ENCODE results near the gene TMEM116. TPM values are rescaled to one million over a fixed set of nuclear protein-coding genes. Genes with fewer than 3 reads are reported as not detected.

TMEM116 gene
- total RNA-seq (2022; extraction: Qiagen RNA extraction; ENCODE audit: low read depth), result 6.0 to 7.5 TPM (median 6.8 TPM) in 5 replicates

GRCh38 chr12:112012775-112013600 lies at the start of gene TMEM116, which contains the start of gene ERP29:
Gene TMEM116 (minus strand): TSS chr12:112013165. CDS start chr12:112005270, 7,895 bp downstream.
Gene ERP29 (plus strand): TSS chr12:112013426. CDS start chr12:112013466, 40 bp downstream.

Other genes with a start within 250 kb of the TMEM116 start
- gene ALDH2, start 246.2 kb downstream of the TMEM116 start, total RNA-seq (2022; extraction: Qiagen RNA extraction; ENCODE audit: low read depth), result 62.6 to 97.6 TPM (median 86.6 TPM) in 5 replicates
- 50.0 to 61.6 TPM (median 56.9 TPM) in 5 replicates for gene MAPKAPK5, start 170.9 kb downstream of the TMEM116 start, total RNA-seq (2022; extraction: Qiagen RNA extraction; ENCODE audit: low read depth)
- gene ERP29, start 261 bp upstream of the TMEM116 start, total RNA-seq (2022; extraction: Qiagen RNA extraction; ENCODE audit: low read depth), result 122 to 147 TPM (median 129 TPM) in 5 replicates
- 12.7 to 23.1 TPM (median 20.7 TPM) in 5 replicates for gene NAA25, start 95.6 kb upstream of the TMEM116 start, total RNA-seq (2022; extraction: Qiagen RNA extraction; ENCODE audit: low read depth)
- 16.2 to 17.9 TPM (median 16.4 TPM) in 5 replicates for gene TRAFD1, start 112.4 kb upstream of the TMEM116 start, total RNA-seq (2022; extraction: Qiagen RNA extraction; ENCODE audit: low read depth)